ENCODE results near the gene RAB14.

Gene RAB14

GRCh38 chr9:121218357-121219027, 16.8 kb upstream of the RAB14 start:
- WGBS: 96% methylated on average over 8 of the region's 8 CpGs
- H3K36me3 ChIP-seq (ENCODE audit: insufficient read depth, low read length): no peaks in the 10 kb centered on the region
- peaks cover 31% of the 10 kb centered on the region for H3K4me1 ChIP-seq (ENCODE audit: insufficient read depth, low read length)
- no peak overlapping the region for H3K27ac ChIP-seq (ENCODE audit: low read depth, low read length)
- no peak overlapping the region for H3K4me3 ChIP-seq (ENCODE audit: low read length)
- peaks cover 15% of the 10 kb centered on the region; the same call in 1 of the 2 replicates for H3K27me3 ChIP-seq (ENCODE audit: insufficient read depth, low read length)
- no peaks in the 10 kb centered on the region for H3K9me3 ChIP-seq (ENCODE audit: insufficient read depth, low read depth, low read length)
- no peak overlapping the region for H3K9ac ChIP-seq (ENCODE audit: low read depth, low read length)

- Histone ChIP-seq H3K4me3 (ENCODE audit: low read length) (no peak overlapping the region), H3K9ac (ENCODE audit: low read depth, low read length) (no peak overlapping the region), H3K27me3 (ENCODE audit: insufficient read depth, low read length) (peaks cover 15% of the 10 kb centered on the region; the same call in 1 of the 2 replicates), H3K9me3 (ENCODE audit: insufficient read depth, low read depth, low read length) (no peaks in the 10 kb centered on the region), H3K27ac (ENCODE audit: low read depth, low read length) (no peak overlapping the region), H3K4me1 (ENCODE audit: insufficient read depth, low read length) (peaks cover 33% of the 10 kb centered on the region), H3K36me3 (ENCODE audit: insufficient read depth, low read length) (no peaks in the 10 kb centered on the region)
- WGBS: 97% methylated on average over 3 of the region's 4 CpGs
Observed at GRCh38 chr9:121217609-121218292, 16.1 kb upstream of the RAB14 start.

GRCh38 chr9:121216271-121216805, 14.7 kb upstream of the RAB14 start:
- no peak overlapping the region for H3K4me3 ChIP-seq (ENCODE audit: low read length)
- H3K27ac ChIP-seq (ENCODE audit: low read depth, low read length): no peak overlapping the region
- 87% methylated on average over 2 of the region's 3 CpGs for WGBS
- no peaks in the 10 kb centered on the region for H3K9me3 ChIP-seq (ENCODE audit: insufficient read depth, low read depth, low read length)
- no peaks in the 10 kb centered on the region for H3K36me3 ChIP-seq (ENCODE audit: insufficient read depth, low read length)
- peaks cover 19% of the 10 kb centered on the region for H3K4me1 ChIP-seq (ENCODE audit: insufficient read depth, low read length)
- peaks cover 15% of the 10 kb centered on the region; the same call in 1 of the 2 replicates for H3K27me3 ChIP-seq (ENCODE audit: insufficient read depth, low read length)
- H3K9ac ChIP-seq (ENCODE audit: low read depth, low read length): no peak overlapping the region

- Histone ChIP-seq H3K9ac (ENCODE audit: low read depth, low read length) (no peak overlapping the region), H3K4me3 (ENCODE audit: low read length) (no peak overlapping the region), H3K27me3 (ENCODE audit: insufficient read depth, low read length) (peaks cover 3% of the 10 kb centered on the region), H3K4me1 (ENCODE audit: insufficient read depth, low read length) (peaks cover 7% of the 10 kb centered on the region; the same call in 1 of the 2 replicates), H3K9me3 (ENCODE audit: insufficient read depth, low read depth, low read length) (no peaks in the 10 kb centered on the region), H3K36me3 (ENCODE audit: insufficient read depth, low read length) (no peaks in the 10 kb centered on the region), H3K27ac (ENCODE audit: low read depth, low read length) (no peak overlapping the region)
- 90% methylated on average over 2 of the region's 2 CpGs for WGBS
Observed at GRCh38 chr9:121214005-121214404, 12.3 kb upstream of the RAB14 start.

- Histone ChIP-seq H3K4me1 (ENCODE audit: insufficient read depth, low read length) (peaks cover 7% of the 10 kb centered on the region; the same call in 1 of the 2 replicates), H3K27me3 (ENCODE audit: insufficient read depth, low read length) (peaks cover 7% of the 10 kb centered on the region), H3K4me3 (ENCODE audit: low read length) (no peak overlapping the region), H3K36me3 (ENCODE audit: insufficient read depth, low read length) (no peaks in the 10 kb centered on the region), H3K9me3 (ENCODE audit: insufficient read depth, low read depth, low read length) (no peaks in the 10 kb centered on the region), H3K9ac (ENCODE audit: low read depth, low read length) (no peak overlapping the region), H3K27ac (ENCODE audit: low read depth, low read length) (no peak overlapping the region)
- 27% methylated on average over 9 of the region's 9 CpGs for WGBS
Observed at GRCh38 chr9:121213136-121213806, 11.6 kb upstream of the RAB14 start.

- H3K4me1 ChIP-seq (ENCODE audit: insufficient read depth, low read length): peaks cover 14% of the 10 kb centered on the region; the same call in 1 of the 2 replicates
- H3K9me3 ChIP-seq (ENCODE audit: insufficient read depth, low read depth, low read length): no peaks in the 10 kb centered on the region
- H3K4me3 ChIP-seq (ENCODE audit: low read length): no peak overlapping the region
- H3K27ac ChIP-seq (ENCODE audit: low read depth, low read length): no peak overlapping the region
- no peak overlapping the region for H3K9ac ChIP-seq (ENCODE audit: low read depth, low read length)
- peaks cover 7% of the 10 kb centered on the region for H3K27me3 ChIP-seq (ENCODE audit: insufficient read depth, low read length)
- H3K36me3 ChIP-seq (ENCODE audit: insufficient read depth, low read length): no peaks in the 10 kb centered on the region
- WGBS: 85% methylated on average over 5 of the region's 5 CpGs
Observed at GRCh38 chr9:121210536-121210935, 8.9 kb upstream of the RAB14 start.

GRCh38 chr9:121207371-121207940, 5.8 kb upstream of the RAB14 start:
- Histone ChIP-seq H3K4me3 (ENCODE audit: low read length) (no peak overlapping the region), H3K36me3 (ENCODE audit: insufficient read depth, low read length) (no peaks in the 10 kb centered on the region), H3K4me1 (ENCODE audit: insufficient read depth, low read length) (peaks cover 7% of the 10 kb centered on the region; the same call in 1 of the 2 replicates)

GRCh38 chr9:121206516-121207370, 5.1 kb upstream of the RAB14 start:
- Histone ChIP-seq H3K9ac (ENCODE audit: low read depth, low read length) (no peak overlapping the region), H3K9me3 (ENCODE audit: insufficient read depth, low read depth, low read length) (no peaks in the 10 kb centered on the region), H3K4me3 (ENCODE audit: low read length) (no peak overlapping the region), H3K27me3 (ENCODE audit: insufficient read depth, low read length) (peaks cover 7% of the 10 kb centered on the region), H3K4me1 (ENCODE audit: insufficient read depth, low read length) (peaks cover 7% of the 10 kb centered on the region; the same call in 1 of the 2 replicates), H3K27ac (ENCODE audit: low read depth, low read length) (no peak overlapping the region), H3K36me3 (ENCODE audit: insufficient read depth, low read length) (no peaks in the 10 kb centered on the region)
- 46% methylated on average over 8 of the region's 8 CpGs for WGBS

More at GRCh38 chr9:121207371-121207940, 5.8 kb upstream of the RAB14 start:
- Histone ChIP-seq H3K9me3 (ENCODE audit: insufficient read depth, low read depth, low read length) (no peaks in the 10 kb centered on the region), H3K9ac (ENCODE audit: low read depth, low read length) (no peak overlapping the region), H3K27me3 (ENCODE audit: insufficient read depth, low read length) (peaks cover 7% of the 10 kb centered on the region), H3K27ac (ENCODE audit: low read depth, low read length) (no peak overlapping the region)
- 85% methylated on average over 2 of the region's 2 CpGs for WGBS

- H3K27ac ChIP-seq (ENCODE audit: low read depth, low read length): no peak overlapping the region
- H3K4me1 ChIP-seq (ENCODE audit: insufficient read depth, low read length): peaks cover 15% of the 10 kb centered on the region
- no peak overlapping the region for H3K4me3 ChIP-seq (ENCODE audit: low read length)
Observed at GRCh38 chr9:121204611-121205010, 2.9 kb upstream of the RAB14 start.

GRCh38 chr9:121204121-121204520, 2.5 kb upstream of the RAB14 start:
- Histone ChIP-seq H3K4me1 (ENCODE audit: insufficient read depth, low read length) (peaks cover 19% of the 10 kb centered on the region), H3K9me3 (ENCODE audit: insufficient read depth, low read depth, low read length) (no peaks in the 10 kb centered on the region), H3K27ac (ENCODE audit: low read depth, low read length) (no peak overlapping the region), H3K27me3 (ENCODE audit: insufficient read depth, low read length) (peaks cover 7% of the 10 kb centered on the region), H3K36me3 (ENCODE audit: insufficient read depth, low read length) (no peaks in the 10 kb centered on the region), H3K9ac (ENCODE audit: low read depth, low read length) (no peak overlapping the region), H3K4me3 (ENCODE audit: low read length) (no peak overlapping the region)
- WGBS: 91% methylated on average over 2 of the region's 2 CpGs

More at GRCh38 chr9:121204611-121205010, 2.9 kb upstream of the RAB14 start:
- Histone ChIP-seq H3K9me3 (ENCODE audit: insufficient read depth, low read depth, low read length) (no peaks in the 10 kb centered on the region), H3K9ac (ENCODE audit: low read depth, low read length) (no peak overlapping the region), H3K36me3 (ENCODE audit: insufficient read depth, low read length) (no peaks in the 10 kb centered on the region), H3K27me3 (ENCODE audit: insufficient read depth, low read length) (peaks cover 7% of the 10 kb centered on the region)
